ENCODE results near the gene MYOD1. TPM values are rescaled to one million over a fixed set of nuclear protein-coding genes. Genes with fewer than 3 reads are reported as not detected.

MYOD1 gene
- total and polyA plus RNA-seq, 12 donors, result not detected

- H3K4me3 ChIP-seq, result no peak overlapping the region
- TF ChIP-seq CTCF (IDR thresholded peaks at IDR 0.05) (no peak), POLR2A (IDR thresholded peaks at IDR 0.05) (no peak)
- no peak overlapping the region for H3K27ac ChIP-seq
- H3K4me1 ChIP-seq (replicated peaks in 1 of 2), result peaks cover 8 to 9% of the 10 kb centered on the region in 2 donors
- peaks cover 28% of the 10 kb centered on the region for H3K27me3 ChIP-seq
- no peak for DNase-seq
- no peaks in the 10 kb centered on the region for H3K9me3 ChIP-seq (replicated peaks in 1 of 3)
- WGBS, 4 donors, result 81 to 82% (median 82%) methylated on average over 4 of the region's 4 CpGs
- H3K36me3 ChIP-seq (replicated peaks in 1 of 2), result no peaks in the 10 kb centered on the region
- intact Hi-C loops (cut with DNase I), result loop anchor here (2.0 to 5.0 kb wide), 2 partner anchors 244 kb away; no protein-coding TSS in a partner anchor
These were observed 13.9 kb downstream of the MYOD1 start for GRCh38 chr11:17733261-17733660.

GRCh38 chr11:17734418-17734911, 15.1 kb downstream of the MYOD1 start, which contains the start of gene KCNC1:
Gene KCNC1, plus strand, starts transcription at chr11:17734781. Its CDS starts 1,222 bp downstream, at chr11:17736003.
- DNase-seq, result peak in 6 of 7 donors; percentile 30 to 73 (median 48)
- Histone ChIP-seq H3K4me3 (peak within 1 kb of the TSS in 2 of 4 donors; percentile 14 to 59), H3K4me1 (replicated peaks in 1 of 2) (peaks cover 8 to 9% of the 10 kb centered on the region in 2 donors), H3K27ac (peak within 1 kb of the TSS in 2 of 5 donors; percentile 49 to 62), H3K9me3 (replicated peaks in 1 of 3) (no peaks in the 10 kb centered on the region), H3K27me3 (peaks cover 30% of the 10 kb centered on the region), H3K36me3 (replicated peaks in 1 of 2) (no peaks in the 10 kb centered on the region)
- intact Hi-C loops (cut with DNase I), result loop anchor here in 1 of 2 donors (5.0 kb wide), 1 partner anchor 243 kb away; no protein-coding TSS in a partner anchor
- TF ChIP-seq CTCF (IDR thresholded peaks at IDR 0.05) (no peak), POLR2A (IDR thresholded peaks at IDR 0.05) (no peak)
- WGBS, 4 donors, result 0 to 4% (median 1%) methylated on average over 5 to 66 of the region's 66 CpGs

GRCh38 chr11:17734986-17735817, 15.8 kb downstream of the MYOD1 start:
- peaks cover 30% of the 10 kb centered on the region for H3K27me3 ChIP-seq
- 1 to 2% (median 1%) methylated on average over 13 to 73 of the region's 73 CpGs for WGBS, 4 donors
- H3K4me3 ChIP-seq, result peak overlapping the region in 2 of 4 donors; percentile 1 to 59
- H3K36me3 ChIP-seq (replicated peaks in 1 of 2), result no peaks in the 10 kb centered on the region
- H3K27ac ChIP-seq, result peak overlapping the region in 2 of 5 donors; percentile 49 to 62
- peak; percentile 70 to 83 (median 74) for DNase-seq
- no peaks in the 10 kb centered on the region for H3K9me3 ChIP-seq (replicated peaks in 1 of 3)
- TF ChIP-seq CTCF (IDR thresholded peaks at IDR 0.05), result no peak
- no peak for TF ChIP-seq POLR2A (IDR thresholded peaks at IDR 0.05)
- H3K4me1 ChIP-seq (replicated peaks in 1 of 2), result peaks cover 8 to 9% of the 10 kb centered on the region in 2 donors
- intact Hi-C loops (cut with DNase I), result loop anchor here in 1 of 2 donors (5.0 kb wide), 1 partner anchor 242 kb away; no protein-coding TSS in a partner anchor

- no peak for TF ChIP-seq POLR2A (IDR thresholded peaks at IDR 0.05)
- peak in 2 of 6 experiments; percentile 27 to 31 for TF ChIP-seq CTCF (IDR thresholded peaks at IDR 0.05)
- Histone ChIP-seq H3K4me1 (replicated peaks in 1 of 2) (peaks cover 8 to 9% of the 10 kb centered on the region in 2 donors), H3K4me3 (no peak overlapping the region), H3K36me3 (replicated peaks in 1 of 2) (no peaks in the 10 kb centered on the region), H3K9me3 (replicated peaks in 1 of 3) (no peaks in the 10 kb centered on the region), H3K27me3 (peaks cover 30% of the 10 kb centered on the region), H3K27ac (no peak overlapping the region)
- WGBS, 4 donors, result 0 to 7% (median 5%) methylated on average over 2 to 102 of the region's 102 CpGs
- no peak for DNase-seq
- intact Hi-C loops (cut with DNase I), result no loop called here
These were observed 16.6 kb downstream of the MYOD1 start for GRCh38 chr11:17735818-17736578.

Data from adrenal gland (tissue), 12 donors.